PC-3 (cell line): ENCODE data around the gene C1QB.

Experiments
- CTCF ChIP-seq: fragments of 300-600 bp; sonication (generic); conservative IDR thresholded peaks from 2 replicates; pipeline ENCODE4 v1.5.1; 2017; ENCODE audit warnings: antibody characterized with exemption, low read depth, mild to moderate bottlenecking, low read length
- EZH2 ChIP-seq: fragments of 300-600 bp; sonication (generic); IDR thresholded peaks from one replicate; pipeline ENCODE4 v1.6.1; 2017; ENCODE audit warnings: antibody characterized with exemption, mild to moderate bottlenecking, low read length; ENCODE audit not compliant: unreplicated experiment

GRCh38 chr1:22705586-22705985, 52.5 kb downstream of the C1QB start:
- no peak for TF ChIP-seq CTCF
- no peak for TF ChIP-seq EZH2
